Erythroblast (primary cell): ENCODE results near the gene ZDHHC6.

ENCODE experiments used
- GATA1 ChIP-seq: IDR thresholded peaks from 2 replicates; pipeline ENCODE4 v1.6.1; 2011; ENCODE audit warnings: low read depth, mild to moderate bottlenecking, control low read depth, low read length, moderate library complexity
- POLR2A ChIP-seq: IDR thresholded peaks from 2 replicates; pipeline ENCODE4 v1.6.1; 2011; ENCODE audit warnings: mild to moderate bottlenecking, low read length

GRCh38 chr10:112492736-112493135, 46.0 kb upstream of the ZDHHC6 start:
- TF ChIP-seq POLR2A (no peak), GATA1 (no peak)
